AG04449 (cell line): ENCODE results near the gene SLC47A2.
"Not testable (repeated sequence)": the region's sequence is repeated elsewhere in the genome, so short reads cannot be mapped to it uniquely, and the experiment has no call there.

Source experiments
- CTCF ChIA-PET: fragments of 350-600 bp; formaldehyde crosslinking; extraction: SDS; loops from one replicate; lab custom pipeline; 2021; ENCODE audit warnings: antibody characterized with exemption; lab: Yijun Ruan, JAX
- POLR2A ChIA-PET: fragments of 400-600, 350-600 bp; formaldehyde crosslinking; extraction: SDS; loops from one replicate; lab custom pipeline; 2020; ENCODE audit warnings: antibody characterized with exemption, inconsistent platforms; lab: Yijun Ruan, JAX
- DNase-seq: peaks from one replicate; pipeline ENCODE4 v3.0.0-alpha.2; 2010; ENCODE audit warnings: low read depth, low spot score
- H3K4me3 ChIP-seq: 2 replicates; pipeline ENCODE4 v1.5.1; 2011; ENCODE audit warnings: low read depth, mild to moderate bottlenecking, control low read depth, low read length
- TF ChIP-seq, protein P1 (sequence below): IDR thresholded peaks from one replicate; pipeline ENCODE4 v1.5.1; 2011; ENCODE audit warnings: mild to moderate bottlenecking, moderate library complexity, low read length, control low read depth, inconsistent platforms; ENCODE audit not compliant: insufficient read depth; ENCODE audit errors: missing control alignments

The SLC47A2 gene

DNA sequence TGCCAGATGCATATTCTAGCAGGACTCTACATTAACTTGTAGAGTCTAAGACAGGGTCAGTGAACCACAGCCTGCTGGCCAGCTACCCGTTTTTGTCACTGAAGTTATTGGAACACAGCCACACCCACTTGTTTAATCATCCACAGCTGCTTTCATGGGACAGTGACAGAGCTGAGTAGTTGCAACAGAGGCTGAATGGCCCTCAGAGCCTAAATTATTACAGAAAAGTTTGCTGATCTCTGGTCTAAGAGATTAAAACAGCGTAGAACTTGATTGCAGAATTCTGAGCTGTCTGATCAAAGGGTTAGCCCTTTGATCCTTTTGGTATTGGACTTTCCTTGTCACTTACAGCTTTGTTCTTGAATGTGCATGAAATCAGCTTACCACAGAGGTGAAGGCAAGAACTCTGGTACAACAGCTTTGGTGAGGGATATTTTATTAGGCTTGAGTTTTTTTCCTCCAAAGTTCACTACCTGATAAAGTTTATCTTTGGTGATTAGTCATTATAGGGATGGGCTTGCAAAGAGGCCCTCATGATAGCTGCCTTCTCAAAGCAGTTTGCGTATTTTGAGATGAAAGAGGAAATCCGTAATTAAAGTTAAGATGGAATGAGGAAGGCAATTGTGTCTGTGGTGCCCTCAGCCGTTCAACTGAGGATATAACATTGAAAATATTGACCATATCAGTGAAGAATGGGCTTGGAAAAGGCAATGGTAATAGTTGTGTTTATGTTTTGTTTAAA lies 44.2 kb downstream of the SLC47A2 start:
- no peak overlapping the region for H3K4me3 ChIP-seq
- TF ChIP-seq, protein P1, sequence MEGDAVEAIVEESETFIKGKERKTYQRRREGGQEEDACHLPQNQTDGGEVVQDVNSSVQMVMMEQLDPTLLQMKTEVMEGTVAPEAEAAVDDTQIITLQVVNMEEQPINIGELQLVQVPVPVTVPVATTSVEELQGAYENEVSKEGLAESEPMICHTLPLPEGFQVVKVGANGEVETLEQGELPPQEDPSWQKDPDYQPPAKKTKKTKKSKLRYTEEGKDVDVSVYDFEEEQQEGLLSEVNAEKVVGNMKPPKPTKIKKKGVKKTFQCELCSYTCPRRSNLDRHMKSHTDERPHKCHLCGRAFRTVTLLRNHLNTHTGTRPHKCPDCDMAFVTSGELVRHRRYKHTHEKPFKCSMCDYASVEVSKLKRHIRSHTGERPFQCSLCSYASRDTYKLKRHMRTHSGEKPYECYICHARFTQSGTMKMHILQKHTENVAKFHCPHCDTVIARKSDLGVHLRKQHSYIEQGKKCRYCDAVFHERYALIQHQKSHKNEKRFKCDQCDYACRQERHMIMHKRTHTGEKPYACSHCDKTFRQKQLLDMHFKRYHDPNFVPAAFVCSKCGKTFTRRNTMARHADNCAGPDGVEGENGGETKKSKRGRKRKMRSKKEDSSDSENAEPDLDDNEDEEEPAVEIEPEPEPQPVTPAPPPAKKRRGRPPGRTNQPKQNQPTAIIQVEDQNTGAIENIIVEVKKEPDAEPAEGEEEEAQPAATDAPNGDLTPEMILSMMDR: peak; percentile 12
- POLR2A ChIA-PET: no interaction called here
- no peak for DNase-seq
- CTCF ChIA-PET: interaction anchor here (0.6 to 1.8 kb wide), 2 partner anchors 145 to 159 kb away, joined by 5 read pairs; no protein-coding TSS in a partner anchor

- CTCF ChIA-PET: interaction anchor here (0.6 to 1.8 kb wide), 2 partner anchors 58 to 158 kb away, joined by 4 to 5 read pairs; no protein-coding TSS in a partner anchor
- TF ChIP-seq, protein P1: no peak
- POLR2A ChIA-PET: no interaction called here
- H3K4me3 ChIP-seq: no peak overlapping the region
- no peak for DNase-seq
These were observed 45.0 kb downstream of the SLC47A2 start for GRCh38 chr17:19671433-19671832.

DNA sequence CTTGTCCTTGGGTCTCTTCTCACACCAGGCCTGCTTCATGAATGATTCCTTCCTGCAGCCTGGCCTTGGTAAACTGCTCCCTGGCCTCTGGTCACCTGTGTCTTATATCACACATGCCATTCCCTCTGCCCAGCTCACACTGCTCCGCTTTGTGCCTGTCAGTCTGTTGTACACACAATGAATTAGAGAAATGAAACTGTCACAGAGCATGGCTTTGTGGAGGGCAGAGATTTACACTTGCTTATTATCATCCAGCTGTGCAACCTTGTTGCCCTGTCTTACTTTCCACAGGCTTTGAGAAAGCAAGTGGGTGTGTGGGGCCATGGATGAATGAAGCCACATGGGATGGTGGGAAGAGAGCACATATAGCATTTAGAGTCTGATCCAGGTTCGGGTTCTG lies 45.5 kb downstream of the SLC47A2 start:
- POLR2A ChIA-PET: no interaction called here
- TF ChIP-seq, protein P1: no peak
- DNase-seq: no peak
- no peak overlapping the region for H3K4me3 ChIP-seq
- CTCF ChIA-PET: interaction anchor here (0.6 to 1.8 kb wide), 3 partner anchors 58 to 158 kb away, joined by 3 to 5 read pairs (median 4); no protein-coding TSS in a partner anchor

DNA sequence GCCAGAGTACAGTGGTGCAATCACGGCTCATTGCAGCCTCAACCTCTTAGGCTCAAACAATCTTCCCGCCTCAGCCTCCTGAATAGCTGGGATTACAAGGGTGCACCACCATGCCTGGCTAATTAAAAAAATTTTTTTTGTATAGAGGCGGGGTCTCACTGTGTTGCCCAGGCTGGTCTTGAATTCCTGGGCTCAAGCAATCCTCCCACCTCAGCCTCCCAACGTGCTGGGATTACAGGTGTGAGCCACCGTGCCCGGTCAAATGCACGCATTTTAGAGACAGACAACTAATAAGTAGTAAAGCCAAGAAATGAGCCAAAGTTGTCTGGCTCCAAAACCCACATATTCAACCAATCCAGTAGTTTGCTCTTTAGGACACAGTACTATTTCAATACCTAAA lies 46.7 kb downstream of the SLC47A2 start:
- POLR2A ChIA-PET, DNase-seq: not testable (repeated sequence)
- CTCF ChIA-PET: interaction anchor here (1.2 to 2.1 kb wide), 3 partner anchors 77 to 97 kb away, joined by 3 to 4 read pairs (median 3); no protein-coding TSS in a partner anchor

DNA sequence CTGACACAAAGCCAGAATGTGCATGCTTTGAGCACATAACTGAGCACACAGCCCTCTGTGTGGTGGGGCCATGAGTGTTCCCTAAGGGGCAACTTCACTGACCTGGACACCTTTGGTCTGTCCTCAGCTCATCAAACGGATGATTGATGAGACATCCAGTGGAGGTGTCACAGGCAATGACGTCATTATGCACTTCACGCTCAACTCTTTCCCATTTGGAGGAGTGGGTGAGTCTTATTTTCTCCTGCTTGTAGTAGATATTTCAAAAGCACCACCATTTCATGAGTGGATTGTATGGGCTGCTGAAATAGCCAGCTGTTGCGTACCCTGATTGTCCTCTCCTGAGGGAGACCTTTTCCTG lies 51.6 kb downstream of the SLC47A2 start:
- POLR2A ChIA-PET: no interaction called here

More for the DNA sequence above, 46.7 kb downstream of the SLC47A2 start:
- H3K4me3 ChIP-seq: not testable (repeated sequence)

DNA sequence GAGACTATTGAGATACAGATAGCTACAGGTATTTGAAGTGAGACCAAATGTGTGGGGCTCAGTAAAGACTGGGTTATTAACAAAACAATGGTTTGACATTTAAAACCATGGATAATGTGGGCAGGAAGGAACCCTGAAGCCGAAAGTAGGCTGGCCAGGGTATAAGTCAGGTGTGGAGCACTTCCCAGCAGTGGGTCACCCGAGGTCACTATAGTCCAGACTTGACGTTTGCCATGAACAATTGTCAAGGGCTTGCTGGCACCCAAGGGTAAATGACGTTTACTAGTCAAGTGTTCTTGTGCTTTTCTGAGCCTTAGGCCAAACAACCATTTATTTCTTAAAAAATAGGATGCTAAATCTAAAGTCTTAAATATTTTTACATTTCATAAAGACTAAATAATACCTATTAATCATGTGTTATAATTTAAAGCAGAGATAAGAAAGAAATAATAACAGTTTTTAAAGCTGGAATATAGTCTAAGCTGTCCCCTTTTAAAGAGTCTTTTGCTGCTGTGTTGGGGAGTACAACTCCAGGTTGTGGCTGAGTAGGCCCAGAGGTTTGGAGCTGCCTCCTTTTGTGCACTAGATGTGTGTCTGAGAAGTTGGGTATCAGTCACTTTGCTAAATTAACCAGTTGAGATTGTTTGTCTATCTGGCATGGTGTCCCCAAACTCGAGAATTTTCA lies 52.1 kb downstream of the SLC47A2 start:
- H3K4me3 ChIP-seq: no peak overlapping the region
- TF ChIP-seq, protein P1: no peak
- ChIA-PET CTCF (interaction anchor here (1.3 kb wide), 1 partner anchor 12 kb away, joined by 3 read pairs; no protein-coding TSS in a partner anchor), POLR2A (no interaction called here)
- no peak for DNase-seq

More for the DNA sequence above, 51.6 kb downstream of the SLC47A2 start:
- no peak for DNase-seq
- no peak overlapping the region for H3K4me3 ChIP-seq
- CTCF ChIA-PET: interaction anchor here (1.3 kb wide), 1 partner anchor 13 kb away, joined by 3 read pairs; no protein-coding TSS in a partner anchor
- TF ChIP-seq, protein P1: no peak
